ENCODE data around the gene PRKN. TPM values are rescaled to one million over a fixed set of nuclear protein-coding genes. Genes with fewer than 3 reads are reported as not detected.

PRKN gene
- total RNA-seq, 4 donors from 2014 or later = 4.5 to 12.3 (median 9.0) TPM

DNA sequence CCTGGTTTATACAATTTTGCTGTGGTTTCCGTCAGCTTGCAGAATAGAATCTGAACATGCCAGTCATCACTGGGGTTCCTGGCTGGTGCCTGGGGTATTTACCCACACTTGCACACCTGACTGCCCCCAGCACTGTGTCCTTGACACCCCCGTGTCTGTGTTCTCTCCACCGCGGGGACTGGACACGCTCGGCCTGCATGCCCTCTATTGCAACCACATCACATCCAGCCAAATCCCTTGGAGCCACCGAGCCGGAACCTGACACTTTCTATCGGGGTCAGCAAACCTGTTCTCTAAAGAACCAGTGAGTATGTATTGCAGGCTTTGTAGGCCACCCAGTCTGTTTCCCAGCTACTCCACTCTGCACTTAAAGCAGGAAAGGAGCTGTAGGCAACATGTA, 527.5 kb downstream of the PRKN start:
- intact Hi-C loops (cut with DNase I; ENCODE audit: low total_unique reads) = no loop called here
- Histone ChIP-seq H3K27me3 (no peaks in the 10 kb centered on the region), H3K9me3 (no peaks in the 10 kb centered on the region), H3K4me1 (peaks cover 0 to 3% (median 0%) of the 10 kb centered on the region in 4 donors), H3K4me3 (no peak overlapping the region), H3K27ac (no peak overlapping the region), H3K36me3 (no peaks in the 10 kb centered on the region)
- TF ChIP-seq POLR2A (IDR thresholded peaks at IDR 0.05) (no peak), POLR2AphosphoS5 (IDR thresholded peaks at IDR 0.05) (no peak), EP300 (IDR thresholded peaks at IDR 0.05; ENCODE audit: low read depth) (no peak)
- TF ChIP-seq, protein P1, sequence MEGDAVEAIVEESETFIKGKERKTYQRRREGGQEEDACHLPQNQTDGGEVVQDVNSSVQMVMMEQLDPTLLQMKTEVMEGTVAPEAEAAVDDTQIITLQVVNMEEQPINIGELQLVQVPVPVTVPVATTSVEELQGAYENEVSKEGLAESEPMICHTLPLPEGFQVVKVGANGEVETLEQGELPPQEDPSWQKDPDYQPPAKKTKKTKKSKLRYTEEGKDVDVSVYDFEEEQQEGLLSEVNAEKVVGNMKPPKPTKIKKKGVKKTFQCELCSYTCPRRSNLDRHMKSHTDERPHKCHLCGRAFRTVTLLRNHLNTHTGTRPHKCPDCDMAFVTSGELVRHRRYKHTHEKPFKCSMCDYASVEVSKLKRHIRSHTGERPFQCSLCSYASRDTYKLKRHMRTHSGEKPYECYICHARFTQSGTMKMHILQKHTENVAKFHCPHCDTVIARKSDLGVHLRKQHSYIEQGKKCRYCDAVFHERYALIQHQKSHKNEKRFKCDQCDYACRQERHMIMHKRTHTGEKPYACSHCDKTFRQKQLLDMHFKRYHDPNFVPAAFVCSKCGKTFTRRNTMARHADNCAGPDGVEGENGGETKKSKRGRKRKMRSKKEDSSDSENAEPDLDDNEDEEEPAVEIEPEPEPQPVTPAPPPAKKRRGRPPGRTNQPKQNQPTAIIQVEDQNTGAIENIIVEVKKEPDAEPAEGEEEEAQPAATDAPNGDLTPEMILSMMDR (IDR thresholded peaks at IDR 0.05) = no peak
- DNase-seq = no peak
- 91 to 100% methylated on average over 1 to 9 of the region's 9 CpGs for WGBS, 2 donors (ENCODE audit: low coverage in 1 of 2)
- in situ Hi-C loops (cut with MboI; ENCODE audit: low pct_ligation_motif_present in 1 of 4, low pct_unique_long_range_greater_than_20kb in 1 of 4, low sequenced_read_pairs in 3 of 4) = no loop called here

DNA sequence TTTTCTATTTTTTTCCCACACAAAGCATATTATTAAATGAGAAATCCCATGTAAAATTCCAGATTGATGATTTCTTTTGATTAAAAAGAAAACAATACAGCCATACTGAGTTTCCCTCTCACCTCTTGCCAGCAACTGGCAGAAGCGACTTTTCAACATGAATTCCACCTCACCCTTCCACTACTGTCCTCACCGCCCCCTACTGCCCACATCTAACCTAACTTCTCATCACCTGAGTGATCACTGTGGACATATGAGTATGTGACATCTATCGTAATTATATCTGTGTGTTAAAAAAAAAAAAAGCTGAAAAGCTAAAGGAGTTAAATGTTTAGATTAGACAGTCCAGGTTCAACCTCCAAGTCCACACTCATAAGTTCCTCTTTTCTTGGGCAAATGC, 528.6 kb downstream of the PRKN start:
- intact Hi-C loops (cut with DNase I; ENCODE audit: low total_unique reads) = no loop called here
- in situ Hi-C loops (cut with MboI; ENCODE audit: low pct_ligation_motif_present in 1 of 4, low pct_unique_long_range_greater_than_20kb in 1 of 4, low sequenced_read_pairs in 3 of 4) = no loop called here
- 90% methylated on average over 3 of the region's 3 CpGs for WGBS, 2 donors (ENCODE audit: low coverage in 1 of 2)
- no peak overlapping the region for H3K27ac ChIP-seq
- no peaks in the 10 kb centered on the region for H3K27me3 ChIP-seq
- no peaks in the 10 kb centered on the region for H3K9me3 ChIP-seq
- no peaks in the 10 kb centered on the region for H3K36me3 ChIP-seq
- TF ChIP-seq POLR2A (IDR thresholded peaks at IDR 0.05) = no peak
- TF ChIP-seq, protein P1 (IDR thresholded peaks at IDR 0.05) = no peak
- TF ChIP-seq POLR2AphosphoS5 (IDR thresholded peaks at IDR 0.05) = no peak
- no peak for TF ChIP-seq EP300 (IDR thresholded peaks at IDR 0.05; ENCODE audit: low read depth)
- peaks cover 0 to 3% (median 0%) of the 10 kb centered on the region in 4 donors for H3K4me1 ChIP-seq
- no peak overlapping the region for H3K4me3 ChIP-seq
- no peak for DNase-seq

- H3K27me3 ChIP-seq = no peaks in the 10 kb centered on the region
- in situ Hi-C loops (cut with MboI; ENCODE audit: low pct_ligation_motif_present in 1 of 4, low pct_unique_long_range_greater_than_20kb in 1 of 4, low sequenced_read_pairs in 3 of 4) = no loop called here
- 63 to 71% methylated on average over 1 of the region's 1 CpG for WGBS, 2 donors (ENCODE audit: low coverage in 1 of 2)
- H3K9me3 ChIP-seq = no peaks in the 10 kb centered on the region
- H3K36me3 ChIP-seq = no peaks in the 10 kb centered on the region
- no peak for DNase-seq
- H3K4me1 ChIP-seq = no peaks in the 10 kb centered on the region
- no peak for TF ChIP-seq POLR2AphosphoS5 (IDR thresholded peaks at IDR 0.05)
- intact Hi-C loops (cut with DNase I; ENCODE audit: low total_unique reads) = no loop called here
- H3K27ac ChIP-seq = no peak overlapping the region
- no peak overlapping the region for H3K4me3 ChIP-seq
These were observed 529.5 kb downstream of the PRKN start for GRCh38 chr6:162198076-162198475.

DNA sequence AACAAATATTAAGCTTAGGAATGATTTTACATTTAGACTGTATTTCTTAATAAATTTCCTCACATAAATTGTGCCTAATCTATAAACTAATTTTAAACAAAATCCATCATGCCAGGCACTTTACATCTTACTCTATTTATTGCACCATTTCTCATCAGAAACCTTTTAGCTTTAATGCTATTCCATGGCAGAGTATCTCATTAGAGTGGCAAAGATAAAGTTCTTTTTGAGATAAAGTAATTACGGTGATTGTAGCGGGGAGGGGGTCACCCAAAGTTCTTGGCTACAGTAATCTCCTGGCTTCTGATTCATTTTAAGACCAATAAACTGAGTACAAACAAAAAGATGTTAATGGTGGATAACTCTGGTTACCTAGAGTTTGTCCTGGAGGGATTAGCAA, 532.1 kb downstream of the PRKN start:
- Histone ChIP-seq H3K36me3 (no peaks in the 10 kb centered on the region), H3K27me3 (no peaks in the 10 kb centered on the region), H3K27ac (no peak overlapping the region), H3K4me1 (no peaks in the 10 kb centered on the region), H3K9me3 (no peaks in the 10 kb centered on the region), H3K4me3 (no peak overlapping the region)
- in situ Hi-C loops (cut with MboI; ENCODE audit: low pct_ligation_motif_present in 1 of 4, low pct_unique_long_range_greater_than_20kb in 1 of 4, low sequenced_read_pairs in 3 of 4) = no loop called here
- TF ChIP-seq EP300 (IDR thresholded peaks at IDR 0.05; ENCODE audit: low read depth) = no peak
- TF ChIP-seq POLR2AphosphoS5 (IDR thresholded peaks at IDR 0.05) = no peak
- TF ChIP-seq, protein P1 (IDR thresholded peaks at IDR 0.05) = no peak
- intact Hi-C loops (cut with DNase I; ENCODE audit: low total_unique reads) = no loop called here
- DNase-seq = no peak
- WGBS, 2 donors (ENCODE audit: low coverage in 1 of 2) = 95% methylated on average over 2 of the region's 2 CpGs

- no peak for TF ChIP-seq POLR2A (IDR thresholded peaks at IDR 0.05)
- no peaks in the 10 kb centered on the region for H3K9me3 ChIP-seq
- no peaks in the 10 kb centered on the region for H3K36me3 ChIP-seq
- intact Hi-C loops (cut with DNase I; ENCODE audit: low total_unique reads) (no loop called here), in situ Hi-C loops (cut with MboI; ENCODE audit: low pct_ligation_motif_present in 1 of 4, low pct_unique_long_range_greater_than_20kb in 1 of 4, low sequenced_read_pairs in 3 of 4) (no loop called here)
- WGBS, 2 donors (ENCODE audit: low coverage in 1 of 2) = 84 to 96% methylated on average over 5 to 6 of the region's 6 CpGs
- no peak overlapping the region for H3K27ac ChIP-seq
- no peak overlapping the region for H3K4me3 ChIP-seq
- no peaks in the 10 kb centered on the region for H3K4me1 ChIP-seq
- no peak for DNase-seq
- no peaks in the 10 kb centered on the region for H3K27me3 ChIP-seq
These were observed 536.6 kb downstream of the PRKN start for GRCh38 chr6:162190981-162191380.
